Left hindlimb (tissue), 1 donor: Measurements from ENCODE around the gene ZCRB1.

ENCODE experiments used
- DNase-seq: peaks from one replicate; pipeline ENCODE4 v3.0.0-alpha.2; 2018

ZCRB1 gene

DNA sequence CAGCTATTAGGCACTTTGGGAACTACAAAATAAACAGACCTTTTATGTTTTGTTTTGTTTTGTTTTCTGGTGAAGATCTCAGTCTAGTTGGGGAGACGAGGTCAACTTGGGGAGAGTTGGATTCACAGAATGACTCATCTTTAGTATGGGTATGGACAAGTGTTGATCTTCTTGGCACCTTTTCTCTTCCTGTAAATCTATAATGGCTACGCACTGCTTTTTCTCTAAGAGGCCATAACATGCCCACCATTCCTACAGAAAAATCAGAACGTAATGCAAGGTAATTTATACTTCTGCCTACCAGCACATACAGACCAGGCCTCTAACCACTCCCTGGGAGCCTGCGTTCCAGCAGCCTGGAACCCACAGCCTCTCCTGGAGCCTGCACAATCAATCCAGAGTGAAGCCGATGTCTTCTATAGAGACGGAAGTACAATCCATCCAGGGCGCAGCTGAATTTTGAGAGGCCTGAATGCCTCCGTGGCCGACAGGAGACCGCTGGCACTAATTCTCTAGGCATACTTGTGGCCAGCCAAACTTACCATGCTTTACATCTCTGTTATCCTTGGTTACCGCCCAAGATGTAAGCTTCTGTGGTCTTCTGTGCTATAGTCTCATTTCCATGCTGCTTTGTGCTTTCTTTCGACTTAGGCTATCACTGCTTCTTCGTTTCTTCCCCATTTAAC is 790 bp upstream of the ZCRB1 start:
- peak; percentile 53 for DNase-seq

DNA sequence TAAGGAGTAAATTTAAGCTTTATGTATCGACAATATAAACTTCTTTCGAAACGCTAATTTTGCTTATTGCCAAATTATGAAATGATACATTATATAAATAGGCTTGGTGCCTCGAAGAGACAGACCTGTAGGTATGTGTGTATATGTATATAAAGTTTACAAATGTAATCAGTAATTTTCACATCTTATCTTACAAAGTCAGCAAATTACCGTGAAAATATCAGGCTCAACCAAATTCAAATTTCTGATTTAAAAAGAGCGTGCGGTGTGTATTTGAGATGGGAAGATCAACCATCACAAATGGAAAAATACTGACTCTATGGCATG is 605 bp downstream of the ZCRB1 start:
- no peak for DNase-seq

DNA sequence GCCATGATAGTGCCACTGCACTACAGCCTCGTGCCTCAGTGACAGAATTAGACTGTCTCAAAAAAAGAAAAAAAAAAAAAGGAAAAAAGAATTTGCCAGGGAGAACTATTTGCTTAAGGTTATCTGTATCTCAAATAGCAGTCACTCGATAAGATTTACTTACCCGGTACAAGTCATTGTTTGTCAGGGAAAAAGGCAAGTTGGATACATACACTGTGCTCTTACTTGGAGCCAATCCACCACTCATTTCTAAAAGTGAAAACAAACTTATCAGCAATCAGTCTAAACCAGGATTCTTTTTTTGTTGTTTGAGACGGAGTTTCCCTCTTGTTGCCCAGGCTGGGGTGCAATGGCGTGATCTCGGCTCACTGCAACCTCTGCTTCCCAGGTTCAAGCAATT is 2.0 kb downstream of the ZCRB1 start:
- DNase-seq = no peak

DNA sequence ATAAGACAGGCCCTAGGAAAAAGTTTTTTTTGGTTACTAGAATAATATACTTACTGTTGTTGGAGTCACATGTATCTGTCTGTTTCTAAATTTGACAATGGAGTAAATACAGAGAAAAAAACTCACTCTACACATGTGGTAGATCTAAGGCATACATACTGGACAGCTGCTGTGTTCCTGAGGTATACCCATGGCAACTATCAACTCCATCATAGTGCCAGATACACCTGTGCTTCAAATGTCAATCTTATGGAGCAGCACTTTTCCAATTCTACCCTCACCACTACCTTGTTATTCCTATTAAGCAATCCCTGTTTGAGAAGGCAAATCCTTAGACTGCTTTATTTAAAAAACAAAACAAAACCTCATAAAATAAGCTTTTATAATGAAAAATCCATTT is 3.3 kb downstream of the ZCRB1 start:
- DNase-seq = no peak

DNA sequence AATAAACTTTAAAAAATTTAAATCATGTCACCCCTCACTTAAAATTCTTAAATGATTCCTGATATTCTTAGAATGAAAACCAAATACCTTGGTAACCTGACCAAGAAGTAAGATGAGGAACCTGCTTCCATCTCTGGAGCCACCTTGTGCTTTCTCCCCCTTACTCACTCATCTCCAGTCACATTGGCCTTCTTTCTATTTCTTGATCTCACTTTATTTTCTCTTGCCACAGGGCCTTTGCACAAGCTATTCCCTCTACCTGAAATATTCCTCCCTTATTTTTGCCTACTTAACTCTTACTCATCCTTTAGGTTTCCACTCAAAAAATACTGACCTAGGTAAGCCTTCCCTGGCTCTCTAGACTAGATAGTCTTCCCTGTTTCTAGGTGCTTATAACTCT is 5.1 kb downstream of the ZCRB1 start:
- DNase-seq = no peak

DNA sequence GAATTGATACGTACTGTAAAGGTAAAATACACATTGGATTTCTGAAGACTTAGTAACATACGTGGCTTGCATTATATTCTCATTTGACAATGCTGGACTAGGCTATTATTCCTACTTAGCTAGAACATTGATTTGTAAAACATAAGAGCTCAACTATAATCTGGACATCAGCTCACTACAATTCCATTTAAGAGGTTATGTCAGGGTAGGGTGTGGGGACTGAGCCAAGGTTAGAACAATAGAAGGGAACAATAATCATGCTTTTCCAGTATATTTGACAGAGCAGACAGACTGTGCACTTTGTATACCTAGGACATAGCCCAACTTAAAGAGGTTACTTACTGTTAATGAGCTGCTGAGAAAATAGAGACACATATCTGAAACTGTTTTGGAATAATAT is 10.8 kb downstream of the ZCRB1 start:
- no peak for DNase-seq

DNA sequence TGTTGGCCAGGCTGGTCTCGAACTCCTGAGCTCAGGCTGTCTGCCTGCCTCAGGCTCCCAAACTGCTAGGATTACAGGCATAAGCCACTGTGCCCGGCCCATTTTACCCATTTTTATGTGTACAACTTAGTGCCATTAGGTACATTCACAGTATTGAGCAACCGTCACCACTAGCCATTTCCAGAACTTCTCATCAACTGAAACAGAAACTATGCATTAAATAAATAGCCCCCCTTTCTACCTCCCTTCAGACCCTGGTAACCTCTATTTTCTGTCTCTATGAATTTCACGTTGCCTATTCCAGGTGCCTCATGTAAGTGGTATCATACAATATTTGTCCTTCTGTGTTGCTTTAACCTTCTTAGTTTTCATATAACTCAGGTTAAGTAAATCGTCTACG is 15.9 kb downstream of the ZCRB1 start:
- no peak for DNase-seq

DNA sequence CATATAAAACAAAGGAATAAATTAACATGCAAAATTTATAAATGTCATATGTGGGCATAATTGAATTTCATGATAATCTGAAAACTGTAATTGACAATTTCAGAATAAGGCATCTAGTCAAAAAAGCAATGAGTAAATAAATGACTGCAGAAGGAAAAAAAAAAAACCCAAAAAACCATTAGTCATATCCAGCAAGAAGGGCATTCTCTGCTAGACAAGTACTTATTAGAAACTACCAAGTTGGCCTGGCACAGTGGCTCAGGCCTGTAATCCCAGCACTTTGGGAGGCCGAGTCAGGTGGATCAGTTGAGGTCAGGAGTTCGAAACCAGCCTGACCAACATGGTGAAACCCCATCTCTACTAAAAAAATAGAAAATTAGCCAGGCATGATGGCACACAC is 17.5 kb downstream of the ZCRB1 start:
- DNase-seq = no peak

DNA sequence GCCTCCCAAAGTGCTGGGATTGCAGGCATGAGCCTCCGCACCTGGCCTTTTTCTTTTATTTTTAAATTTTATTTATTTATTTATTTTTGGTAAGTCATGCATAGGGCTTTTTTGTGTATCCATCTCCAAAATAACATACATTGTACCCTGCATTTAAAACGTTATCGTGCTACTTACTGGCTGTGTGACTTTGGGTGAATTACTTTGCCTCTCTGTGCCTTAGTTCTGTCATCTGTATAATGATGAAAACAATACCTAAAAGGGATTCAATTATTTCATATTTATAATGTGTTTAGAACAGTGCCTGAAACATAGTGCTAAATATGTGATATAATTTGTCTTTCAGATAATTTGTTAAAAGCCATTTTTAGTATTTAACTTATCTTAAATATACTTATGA is 19.6 kb downstream of the ZCRB1 start:
- DNase-seq = no peak

DNA sequence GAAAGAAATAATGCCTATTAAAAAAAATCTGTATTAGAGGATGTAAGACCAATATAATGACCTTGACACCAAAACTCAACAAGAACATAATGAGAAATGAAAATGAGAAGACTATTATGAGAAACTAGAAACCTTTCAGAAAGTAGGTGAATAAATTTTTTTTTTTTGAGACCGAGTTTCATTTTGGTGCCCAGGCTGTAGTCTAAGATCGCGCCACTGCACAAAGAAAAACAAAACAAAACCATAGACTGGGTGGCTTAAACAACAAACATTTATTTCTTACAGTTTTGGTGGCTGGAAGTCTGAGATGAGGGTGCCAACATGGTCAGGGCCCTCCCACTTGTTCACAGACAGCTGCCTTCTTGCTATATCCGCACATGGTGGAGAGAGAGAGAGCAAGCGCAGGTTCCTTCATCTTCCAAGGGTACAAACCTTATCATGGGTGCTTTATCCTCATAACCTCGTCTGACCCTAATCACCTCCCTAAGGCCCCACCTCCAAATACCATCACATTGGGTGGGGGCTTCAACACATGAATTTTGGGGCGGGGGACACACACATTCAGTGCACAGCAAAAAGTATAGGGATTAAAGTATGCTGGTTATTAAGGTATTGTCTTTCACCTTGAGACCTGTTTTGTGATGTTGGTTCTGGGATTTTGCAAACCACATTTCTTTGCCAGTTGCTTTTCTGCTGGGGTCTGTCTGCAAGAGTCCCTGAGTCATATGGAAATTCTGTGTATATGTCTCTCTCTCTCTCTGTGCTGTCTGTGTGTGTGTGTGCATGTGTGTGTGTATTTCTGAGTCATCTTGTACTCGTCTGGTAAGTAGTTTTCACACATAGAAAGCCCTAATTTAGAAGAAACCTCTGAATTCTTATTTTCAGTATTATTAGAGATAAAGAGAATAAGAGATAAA is 26.2 kb downstream of the ZCRB1 start:
- no peak for DNase-seq

DNA sequence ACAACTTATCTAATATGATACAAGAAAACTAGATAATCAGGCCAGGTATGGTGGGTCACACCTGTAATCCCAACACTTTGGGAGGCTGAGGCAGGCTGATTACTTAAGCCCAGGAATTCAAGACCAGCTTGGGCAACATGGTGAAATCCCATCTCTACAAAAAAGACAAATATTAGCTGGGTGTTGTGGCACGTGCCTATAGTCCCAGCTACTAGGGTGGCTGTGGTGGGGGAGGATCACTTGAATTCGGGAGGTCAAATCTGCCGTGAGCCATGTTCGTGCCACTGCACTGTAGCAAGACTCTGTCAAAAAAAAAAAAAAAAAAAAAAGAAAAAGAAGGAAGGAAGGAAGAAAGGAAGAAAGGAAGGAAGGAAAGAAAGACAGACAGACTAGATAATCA is 27.0 kb downstream of the ZCRB1 start:
- DNase-seq = no peak

DNA sequence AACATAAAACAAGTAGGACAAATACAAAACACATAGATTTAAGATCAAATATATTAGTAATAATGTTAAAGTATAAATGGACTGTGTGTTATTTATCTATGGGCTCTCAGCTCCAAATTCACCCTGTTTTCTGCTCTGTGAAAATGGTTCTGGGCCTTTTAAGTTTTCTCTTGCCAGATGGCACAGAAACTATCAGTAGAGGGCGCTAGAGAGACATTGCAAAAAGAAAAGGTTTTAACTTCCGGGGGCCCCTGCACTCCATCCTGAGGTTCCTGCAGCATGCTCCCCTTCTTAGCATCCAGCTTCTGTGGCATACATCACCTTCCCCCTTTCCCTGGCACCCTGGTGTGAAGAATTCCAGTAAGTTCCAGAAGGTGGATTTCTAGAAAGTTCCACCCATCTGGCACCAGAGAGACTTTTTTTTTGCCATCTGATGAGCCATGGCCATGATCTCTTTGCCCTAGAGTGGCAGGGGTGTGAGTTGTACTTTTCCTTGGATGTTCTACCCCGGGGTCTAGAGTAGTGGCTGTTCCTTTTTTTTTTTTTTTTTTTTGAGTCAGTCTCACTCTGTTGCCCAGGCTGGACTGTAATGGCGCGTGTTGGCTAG is 29.3 kb downstream of the ZCRB1 start:
- DNase-seq = no peak

DNA sequence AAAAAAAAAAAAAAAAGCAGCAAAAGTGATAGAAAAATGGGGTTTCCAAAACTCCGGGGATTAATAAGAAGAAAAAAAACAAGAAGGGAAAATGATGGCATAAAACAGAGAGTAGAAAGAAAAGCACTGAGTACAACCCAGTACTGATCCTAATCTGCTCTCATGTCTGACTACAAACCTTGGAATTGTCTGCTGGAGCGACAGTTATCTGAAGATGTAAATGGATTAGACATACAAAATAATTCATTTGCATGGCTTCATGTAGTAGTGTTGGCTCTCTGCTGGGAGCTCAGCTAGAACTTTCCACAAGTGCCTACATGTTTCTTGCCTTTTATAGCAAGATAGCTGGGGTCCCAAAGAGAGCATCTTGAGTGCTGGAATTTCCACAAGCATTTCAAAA is 34.2 kb downstream of the ZCRB1 start:
- DNase-seq = no peak

DNA sequence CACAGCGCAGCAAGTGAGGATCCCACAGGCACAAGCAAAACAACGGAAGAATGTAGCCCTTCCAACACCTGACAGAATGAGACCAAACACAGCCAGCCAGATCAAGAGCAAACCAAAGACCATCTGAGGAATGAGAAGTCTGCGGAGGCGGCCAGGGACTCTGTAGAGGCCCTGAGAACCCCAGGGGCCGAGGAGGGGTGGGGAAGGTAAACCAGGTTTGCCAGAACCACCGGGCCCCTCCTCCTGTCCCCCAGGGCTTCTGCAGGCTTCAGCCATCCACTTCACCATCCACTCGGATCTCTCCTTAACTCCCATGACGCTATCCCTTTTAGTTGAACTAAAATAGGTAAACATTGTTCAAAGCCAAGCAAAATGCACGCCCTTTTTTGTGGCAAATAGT is 37.4 kb downstream of the ZCRB1 start:
- DNase-seq = no peak

DNA sequence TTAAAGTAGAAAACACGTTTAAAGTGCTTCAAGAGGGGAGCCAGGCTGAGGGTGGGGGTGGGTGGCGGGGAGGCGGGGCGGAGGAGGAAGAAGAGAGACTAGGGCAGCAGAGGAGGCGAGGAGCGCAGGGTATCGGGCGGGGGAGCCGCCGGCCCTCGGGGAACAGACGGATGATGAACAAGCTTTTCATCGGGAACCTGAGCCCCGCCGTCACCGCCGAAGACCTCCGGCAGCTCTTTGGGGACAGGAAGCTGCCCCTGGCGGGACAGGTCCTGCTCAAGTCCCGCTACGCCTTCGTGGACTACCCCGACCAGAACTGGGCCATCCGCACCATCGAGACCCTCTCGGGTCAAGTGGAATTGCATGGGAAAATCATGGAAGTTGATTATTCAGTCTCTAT is 39.2 kb downstream of the ZCRB1 start:
- no peak for DNase-seq

DNA sequence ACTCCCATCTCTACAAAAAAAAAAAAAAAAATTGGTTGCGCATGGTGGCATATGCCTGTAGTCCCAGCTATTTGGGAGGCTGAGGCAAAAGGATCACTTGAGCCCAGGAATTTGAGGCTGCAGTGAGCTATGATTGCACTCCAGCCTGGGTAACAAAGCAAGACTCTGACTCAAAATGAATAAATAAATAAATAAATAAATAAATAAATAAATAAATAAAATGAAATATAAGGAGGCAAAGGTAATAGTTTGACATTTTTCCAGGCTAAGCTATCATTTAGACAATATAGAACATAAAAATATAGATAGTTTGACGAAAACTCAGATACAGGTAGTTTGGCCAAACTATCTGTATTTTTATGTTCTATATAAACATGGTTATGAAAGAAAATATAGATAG is 40.5 kb downstream of the ZCRB1 start:
- DNase-seq = no peak

DNA sequence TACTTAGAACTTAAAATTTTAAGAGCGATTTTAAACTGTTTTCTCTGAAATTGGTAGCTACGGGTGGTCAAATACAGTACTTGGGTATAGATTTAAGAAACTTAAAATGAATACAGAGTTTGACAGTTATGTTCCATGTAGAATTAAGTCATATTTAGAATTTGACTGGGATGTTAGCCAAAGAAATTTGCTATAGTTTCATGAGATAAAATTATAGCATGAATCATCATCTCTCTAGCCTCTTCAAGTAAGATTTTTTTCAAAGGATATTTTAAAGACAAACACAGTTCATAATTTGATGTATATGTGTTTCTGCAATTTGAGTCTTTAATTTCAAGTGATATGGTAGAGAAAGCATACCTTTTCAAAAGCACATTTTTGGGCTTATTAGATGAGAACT is 41.0 kb downstream of the ZCRB1 start:
- no peak for DNase-seq

DNA sequence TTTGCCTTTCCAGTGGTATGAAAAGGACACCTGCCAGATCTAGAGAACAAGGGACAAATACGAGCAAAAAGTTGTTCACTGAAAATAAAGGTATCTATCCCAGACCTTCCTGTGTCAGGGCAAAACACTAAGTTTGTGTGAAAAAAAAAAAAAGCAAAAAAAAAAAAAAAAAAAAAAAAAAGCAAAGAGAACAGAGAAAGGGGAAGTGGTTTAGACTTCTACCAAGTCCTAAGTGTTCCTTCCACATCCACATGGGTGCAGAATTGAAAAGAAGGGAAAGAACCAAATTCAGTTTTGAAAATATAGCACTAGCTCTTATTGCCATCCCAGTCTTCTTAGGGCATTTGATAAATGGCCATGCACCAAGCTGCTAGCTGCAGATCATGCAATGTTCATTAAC is 41.7 kb downstream of the ZCRB1 start:
- no peak for DNase-seq

DNA sequence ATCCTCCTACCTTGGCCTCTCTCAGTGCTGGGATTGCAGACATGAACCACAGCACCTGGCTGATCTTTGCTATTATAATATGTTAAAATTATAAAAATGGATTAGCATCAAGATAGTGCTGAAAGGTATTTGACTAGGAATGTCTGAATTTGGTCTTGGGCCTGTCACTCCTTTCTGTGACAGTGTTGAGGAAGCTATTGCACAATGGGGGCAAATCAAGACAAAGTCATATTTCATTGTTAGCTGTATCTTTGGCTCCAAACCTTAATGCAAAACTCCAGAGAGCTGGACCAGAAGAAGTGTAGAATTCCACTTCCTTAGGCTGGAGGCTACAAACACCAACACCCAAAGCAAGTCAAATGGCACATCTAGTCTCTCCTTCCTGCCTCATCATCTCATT is 42.2 kb downstream of the ZCRB1 start:
- DNase-seq = no peak

DNA sequence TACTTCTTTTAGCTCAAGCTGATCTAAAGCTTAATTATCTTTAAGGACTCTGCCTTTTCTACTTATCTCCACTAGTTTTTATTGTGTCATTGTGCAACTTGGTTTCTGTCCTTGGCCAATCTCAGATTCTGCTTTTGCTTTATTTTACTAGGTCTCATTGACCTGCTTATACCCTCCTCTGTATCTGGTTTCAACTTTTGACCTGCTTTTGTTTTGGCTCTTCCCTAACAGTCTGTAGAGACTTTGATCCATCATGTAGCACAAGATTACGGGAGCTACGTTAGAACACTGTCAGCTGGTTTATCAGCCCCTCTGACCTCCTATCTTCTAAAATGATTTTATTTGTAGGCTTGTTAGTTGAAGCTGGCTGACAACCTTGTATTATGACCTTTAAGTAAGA is 43.6 kb downstream of the ZCRB1 start:
- DNase-seq = no peak

DNA sequence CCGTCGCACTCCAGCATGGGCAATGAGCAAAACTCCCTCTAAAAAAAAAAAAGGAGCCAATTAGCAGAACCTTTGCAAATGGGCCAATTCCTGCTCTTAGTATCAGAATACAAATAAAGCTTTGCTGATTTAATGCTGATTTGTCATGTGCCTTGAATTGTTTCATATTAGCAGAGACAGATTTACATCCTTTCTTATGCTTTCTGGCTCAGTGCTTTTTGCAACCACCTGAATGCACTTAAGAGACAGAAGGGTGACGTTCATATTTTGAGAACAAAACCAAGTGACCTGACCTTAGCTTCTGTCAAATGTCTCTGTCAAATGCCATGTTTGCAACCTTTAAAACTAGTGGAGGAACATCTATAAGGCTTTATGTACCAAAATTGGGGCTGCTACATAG is 44.0 kb downstream of the ZCRB1 start:
- DNase-seq = no peak

DNA sequence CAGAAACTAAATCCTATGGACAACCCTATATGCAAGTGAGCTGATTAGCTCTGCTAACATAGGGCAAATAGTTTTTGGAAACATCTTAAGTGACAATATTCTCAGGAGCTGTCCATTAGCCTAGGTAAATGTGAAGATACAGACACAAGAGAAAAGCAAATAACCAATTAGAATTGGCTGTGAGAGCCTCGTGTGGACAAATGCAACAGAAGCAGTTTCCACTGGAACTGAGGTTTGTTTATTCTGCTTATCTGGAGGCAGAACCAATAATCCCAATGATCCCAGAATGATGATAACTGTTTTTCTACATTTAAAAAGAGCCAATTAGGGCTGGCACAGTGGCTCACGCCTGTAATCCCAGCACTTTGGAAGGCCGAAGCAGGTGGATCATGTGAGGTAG is 44.6 kb downstream of the ZCRB1 start:
- no peak for DNase-seq

DNA sequence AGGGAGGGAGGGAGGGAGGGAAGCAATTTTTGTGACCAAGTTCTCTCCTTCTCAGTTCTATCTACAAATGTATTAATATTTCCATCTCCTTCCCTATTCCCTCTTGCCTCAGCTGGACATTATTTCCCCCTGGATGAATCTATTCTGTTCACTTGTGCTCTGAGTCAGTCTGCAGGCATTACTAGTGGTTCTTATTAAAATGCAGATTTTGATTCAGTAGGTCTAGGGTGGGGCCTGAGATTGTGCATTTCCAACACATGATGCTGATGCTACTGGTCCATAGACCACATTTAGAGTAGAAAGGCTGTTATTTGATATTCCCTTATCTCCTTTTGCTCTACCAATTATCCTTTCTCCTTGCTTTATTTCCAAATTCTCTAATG is 47.8 kb downstream of the ZCRB1 start:
- DNase-seq = no peak

DNA sequence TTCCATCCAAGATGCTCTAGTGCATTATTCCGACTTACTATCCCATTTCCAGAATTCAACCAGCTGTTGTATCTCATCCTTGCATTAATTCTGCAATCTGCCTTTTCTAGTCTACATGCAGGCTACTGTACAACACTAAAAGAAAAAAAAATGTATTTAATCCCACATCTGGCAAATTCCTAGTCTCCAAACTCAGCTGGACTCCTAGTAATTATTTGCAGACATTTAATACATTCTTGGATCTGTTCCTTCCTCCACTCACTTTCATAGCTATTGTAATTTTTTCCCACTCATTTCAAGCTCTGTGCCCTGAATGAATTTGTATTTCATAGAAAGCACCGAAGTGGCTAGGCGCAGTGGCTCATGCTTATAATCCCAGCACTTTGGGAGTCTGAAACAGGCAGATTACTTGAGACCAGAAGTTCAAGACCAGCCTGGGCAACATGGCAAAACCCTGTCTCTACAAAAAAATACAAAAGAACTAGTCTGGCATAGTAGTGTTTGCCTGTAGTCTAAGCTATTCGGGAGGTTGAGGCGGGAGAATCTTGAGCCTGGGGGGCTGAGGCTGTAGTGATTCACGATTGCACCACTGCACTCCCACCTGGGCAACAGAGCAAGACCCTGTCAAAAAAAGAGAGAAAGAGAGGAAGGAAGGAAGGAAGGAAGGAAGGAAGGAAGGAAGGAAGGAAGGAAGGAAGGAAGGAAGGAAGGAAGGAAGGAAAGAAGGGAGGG is 48.3 kb downstream of the ZCRB1 start:
- no peak for DNase-seq
